Measurements from ENCODE around the gene STX8.

DNA sequence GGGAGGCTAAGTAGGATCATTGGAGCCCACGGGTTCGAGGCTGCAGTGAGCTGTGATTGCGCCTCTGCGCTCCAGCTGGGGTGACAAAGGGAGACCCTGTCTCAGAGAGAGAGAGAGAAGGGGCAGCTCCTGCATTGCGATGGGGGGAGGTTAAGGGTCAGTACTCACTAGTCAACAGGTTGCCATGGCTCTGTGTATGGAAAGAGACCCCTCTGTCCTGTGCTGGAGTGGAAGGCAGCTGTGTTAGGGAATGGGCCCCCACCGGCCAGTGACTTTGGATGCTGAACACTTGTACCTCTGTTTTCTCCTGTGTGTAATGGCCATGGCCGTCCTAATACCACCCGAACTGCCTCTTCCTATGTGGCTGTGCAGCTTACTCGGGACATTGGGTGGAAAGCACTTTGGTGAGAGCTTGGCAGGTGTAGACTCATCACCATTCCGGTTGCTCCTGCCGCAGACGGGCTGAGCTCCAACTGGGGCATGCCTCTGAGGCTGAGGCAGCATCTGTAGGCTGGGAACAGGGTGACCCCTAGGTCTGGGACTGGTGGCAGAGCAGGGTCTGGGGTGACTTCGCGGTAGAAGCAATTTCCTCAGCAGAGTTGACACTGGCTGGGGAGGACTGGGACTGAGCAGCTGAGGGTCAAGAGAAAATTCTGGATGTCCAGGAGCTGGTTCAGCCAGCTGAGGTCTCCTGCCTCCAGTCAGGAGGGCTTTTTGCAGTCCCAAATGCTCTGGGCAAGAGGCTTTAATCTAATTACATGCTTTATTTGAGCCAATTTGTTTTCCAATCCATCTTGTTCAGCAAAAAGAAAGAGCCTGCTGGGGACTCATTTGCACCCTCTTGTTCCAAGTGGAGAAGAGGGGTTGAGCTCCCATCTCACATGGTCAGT lies 369.9 kb downstream of the STX8 start:
- TF ChIP-seq, protein P1, sequence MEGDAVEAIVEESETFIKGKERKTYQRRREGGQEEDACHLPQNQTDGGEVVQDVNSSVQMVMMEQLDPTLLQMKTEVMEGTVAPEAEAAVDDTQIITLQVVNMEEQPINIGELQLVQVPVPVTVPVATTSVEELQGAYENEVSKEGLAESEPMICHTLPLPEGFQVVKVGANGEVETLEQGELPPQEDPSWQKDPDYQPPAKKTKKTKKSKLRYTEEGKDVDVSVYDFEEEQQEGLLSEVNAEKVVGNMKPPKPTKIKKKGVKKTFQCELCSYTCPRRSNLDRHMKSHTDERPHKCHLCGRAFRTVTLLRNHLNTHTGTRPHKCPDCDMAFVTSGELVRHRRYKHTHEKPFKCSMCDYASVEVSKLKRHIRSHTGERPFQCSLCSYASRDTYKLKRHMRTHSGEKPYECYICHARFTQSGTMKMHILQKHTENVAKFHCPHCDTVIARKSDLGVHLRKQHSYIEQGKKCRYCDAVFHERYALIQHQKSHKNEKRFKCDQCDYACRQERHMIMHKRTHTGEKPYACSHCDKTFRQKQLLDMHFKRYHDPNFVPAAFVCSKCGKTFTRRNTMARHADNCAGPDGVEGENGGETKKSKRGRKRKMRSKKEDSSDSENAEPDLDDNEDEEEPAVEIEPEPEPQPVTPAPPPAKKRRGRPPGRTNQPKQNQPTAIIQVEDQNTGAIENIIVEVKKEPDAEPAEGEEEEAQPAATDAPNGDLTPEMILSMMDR (IDR thresholded peaks at IDR 0.05 in 2 of 3, conservative IDR thresholded peaks at IDR 0.05 in 1 of 3; ENCODE audit: insufficient read depth in 2 of 3, low read depth in 1 of 3, low read length in 3 of 3): no peak
- TF ChIP-seq, protein P2, sequence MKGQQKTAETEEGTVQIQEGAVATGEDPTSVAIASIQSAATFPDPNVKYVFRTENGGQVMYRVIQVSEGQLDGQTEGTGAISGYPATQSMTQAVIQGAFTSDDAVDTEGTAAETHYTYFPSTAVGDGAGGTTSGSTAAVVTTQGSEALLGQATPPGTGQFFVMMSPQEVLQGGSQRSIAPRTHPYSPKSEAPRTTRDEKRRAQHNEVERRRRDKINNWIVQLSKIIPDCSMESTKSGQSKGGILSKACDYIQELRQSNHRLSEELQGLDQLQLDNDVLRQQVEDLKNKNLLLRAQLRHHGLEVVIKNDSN (CRISPR knock-in tag; IDR thresholded peaks at IDR 0.05): no peak
- TF ChIP-seq, protein P3, sequence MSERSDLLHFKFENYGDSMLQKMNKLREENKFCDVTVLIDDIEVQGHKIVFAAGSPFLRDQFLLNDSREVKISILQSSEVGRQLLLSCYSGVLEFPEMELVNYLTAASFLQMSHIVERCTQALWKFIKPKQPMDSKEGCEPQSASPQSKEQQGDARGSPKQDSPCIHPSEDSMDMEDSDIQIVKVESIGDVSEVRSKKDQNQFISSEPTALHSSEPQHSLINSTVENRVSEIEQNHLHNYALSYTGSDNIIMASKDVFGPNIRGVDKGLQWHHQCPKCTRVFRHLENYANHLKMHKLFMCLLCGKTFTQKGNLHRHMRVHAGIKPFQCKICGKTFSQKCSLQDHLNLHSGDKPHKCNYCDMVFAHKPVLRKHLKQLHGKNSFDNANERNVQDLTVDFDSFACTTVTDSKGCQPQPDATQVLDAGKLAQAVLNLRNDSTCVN (CRISPR knock-in tag; IDR thresholded peaks at IDR 0.05): no peak
- TF ChIP-seq TAF1 (IDR thresholded peaks at IDR 0.05; ENCODE audit: control insufficient read depth, extremely low read depth, insufficient read depth, low read length, severe bottlenecking) (no peak), ZNF431 (CRISPR knock-in tag; IDR thresholded peaks at IDR 0.05) (no peak), KLF13 (tag; IDR thresholded peaks at IDR 0.05; ENCODE audit: borderline replicate concordance, low read depth) (no peak), ZNF143 (CRISPR knock-in tag; IDR thresholded peaks at IDR 0.05) (no peak), HCFC1 (IDR thresholded peaks at IDR 0.05; ENCODE audit: low read depth, low read length) (no peak), ZBTB8A (IDR thresholded peaks at IDR 0.05; ENCODE audit: partially characterized antibody) (no peak), NFYB (IDR thresholded peaks at IDR 0.05; ENCODE audit: extremely low read depth, insufficient read length) (no peak)
- TF ChIP-seq, protein P4, sequence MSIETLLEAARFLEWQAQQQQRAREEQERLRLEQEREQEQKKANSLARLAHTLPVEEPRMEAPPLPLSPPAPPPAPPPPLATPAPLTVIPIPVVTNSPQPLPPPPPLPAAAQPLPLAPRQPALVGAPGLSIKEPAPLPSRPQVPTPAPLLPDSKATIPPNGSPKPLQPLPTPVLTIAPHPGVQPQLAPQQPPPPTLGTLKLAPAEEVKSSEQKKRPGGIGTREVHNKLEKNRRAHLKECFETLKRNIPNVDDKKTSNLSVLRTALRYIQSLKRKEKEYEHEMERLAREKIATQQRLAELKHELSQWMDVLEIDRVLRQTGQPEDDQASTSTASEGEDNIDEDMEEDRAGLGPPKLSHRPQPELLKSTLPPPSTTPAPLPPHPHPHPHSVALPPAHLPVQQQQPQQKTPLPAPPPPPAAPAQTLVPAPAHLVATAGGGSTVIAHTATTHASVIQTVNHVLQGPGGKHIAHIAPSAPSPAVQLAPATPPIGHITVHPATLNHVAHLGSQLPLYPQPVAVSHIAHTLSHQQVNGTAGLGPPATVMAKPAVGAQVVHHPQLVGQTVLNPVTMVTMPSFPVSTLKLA (conservative IDR thresholded peaks at IDR 0.05): no peak
- TF ChIP-seq, protein P5, sequence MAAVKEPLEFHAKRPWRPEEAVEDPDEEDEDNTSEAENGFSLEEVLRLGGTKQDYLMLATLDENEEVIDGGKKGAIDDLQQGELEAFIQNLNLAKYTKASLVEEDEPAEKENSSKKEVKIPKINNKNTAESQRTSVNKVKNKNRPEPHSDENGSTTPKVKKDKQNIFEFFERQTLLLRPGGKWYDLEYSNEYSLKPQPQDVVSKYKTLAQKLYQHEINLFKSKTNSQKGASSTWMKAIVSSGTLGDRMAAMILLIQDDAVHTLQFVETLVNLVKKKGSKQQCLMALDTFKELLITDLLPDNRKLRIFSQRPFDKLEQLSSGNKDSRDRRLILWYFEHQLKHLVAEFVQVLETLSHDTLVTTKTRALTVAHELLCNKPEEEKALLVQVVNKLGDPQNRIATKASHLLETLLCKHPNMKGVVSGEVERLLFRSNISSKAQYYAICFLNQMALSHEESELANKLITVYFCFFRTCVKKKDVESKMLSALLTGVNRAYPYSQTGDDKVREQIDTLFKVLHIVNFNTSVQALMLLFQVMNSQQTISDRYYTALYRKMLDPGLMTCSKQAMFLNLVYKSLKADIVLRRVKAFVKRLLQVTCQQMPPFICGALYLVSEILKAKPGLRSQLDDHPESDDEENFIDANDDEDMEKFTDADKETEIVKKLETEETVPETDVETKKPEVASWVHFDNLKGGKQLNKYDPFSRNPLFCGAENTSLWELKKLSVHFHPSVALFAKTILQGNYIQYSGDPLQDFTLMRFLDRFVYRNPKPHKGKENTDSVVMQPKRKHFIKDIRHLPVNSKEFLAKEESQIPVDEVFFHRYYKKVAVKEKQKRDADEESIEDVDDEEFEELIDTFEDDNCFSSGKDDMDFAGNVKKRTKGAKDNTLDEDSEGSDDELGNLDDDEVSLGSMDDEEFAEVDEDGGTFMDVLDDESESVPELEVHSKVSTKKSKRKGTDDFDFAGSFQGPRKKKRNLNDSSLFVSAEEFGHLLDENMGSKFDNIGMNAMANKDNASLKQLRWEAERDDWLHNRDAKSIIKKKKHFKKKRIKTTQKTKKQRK (IDR thresholded peaks at IDR 0.05; ENCODE audit: borderline replicate concordance, low read depth, low read length): no peak
